ENCODE results near the gene RABIF.
"Not testable (repeated sequence)": the region's sequence is repeated elsewhere in the genome, so short reads cannot be mapped to it uniquely, and the experiment has no call there.

RABIF gene

DNA sequence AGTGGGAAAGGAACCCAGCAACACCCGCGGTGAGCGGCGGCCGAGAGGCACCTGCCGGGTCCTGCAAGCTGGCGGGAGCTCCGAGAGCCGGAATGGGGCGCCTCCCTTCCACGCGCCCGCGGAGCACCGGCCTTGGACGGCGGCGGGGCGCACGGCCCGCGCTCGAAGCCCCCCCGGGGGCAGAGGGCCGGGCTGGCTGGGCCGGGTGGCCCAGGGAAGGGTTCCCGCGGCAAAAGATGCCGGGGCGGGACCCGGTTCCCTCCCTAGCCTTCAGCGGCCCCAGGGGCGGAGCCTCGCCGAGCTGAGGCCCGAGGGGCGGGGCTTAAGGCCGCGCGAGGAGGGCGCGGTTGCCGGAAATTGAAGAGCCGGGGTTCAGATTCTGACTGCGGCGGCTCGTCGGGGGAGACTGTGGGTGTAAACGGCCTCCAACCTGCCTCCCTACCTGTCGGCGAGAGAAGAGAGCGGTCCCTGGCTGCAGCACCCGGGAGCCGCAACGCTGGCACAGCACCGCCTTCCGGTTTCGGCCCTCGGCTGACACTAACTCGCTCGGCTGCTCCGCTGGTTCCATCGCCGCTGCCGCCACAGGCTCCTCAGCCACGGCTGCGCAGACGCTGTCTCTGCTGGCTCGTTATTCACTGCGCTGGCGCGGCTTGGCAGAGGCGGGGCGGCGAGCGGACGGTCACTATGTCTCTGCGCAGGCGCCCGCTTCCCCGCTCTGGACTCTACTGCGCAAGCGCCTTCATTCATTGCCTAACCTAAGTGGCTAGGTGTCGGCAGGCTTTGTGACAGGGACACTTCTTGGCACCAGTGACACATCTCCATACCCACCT is at the start of gene RABIF:
Gene RABIF (minus strand): TSS at position 619 of the 830 bp plus-strand sequence. CDS start 51 bp downstream, at position 568.
- DNase-seq, result peak; percentile 59 to 97 (median 90)

DNA sequence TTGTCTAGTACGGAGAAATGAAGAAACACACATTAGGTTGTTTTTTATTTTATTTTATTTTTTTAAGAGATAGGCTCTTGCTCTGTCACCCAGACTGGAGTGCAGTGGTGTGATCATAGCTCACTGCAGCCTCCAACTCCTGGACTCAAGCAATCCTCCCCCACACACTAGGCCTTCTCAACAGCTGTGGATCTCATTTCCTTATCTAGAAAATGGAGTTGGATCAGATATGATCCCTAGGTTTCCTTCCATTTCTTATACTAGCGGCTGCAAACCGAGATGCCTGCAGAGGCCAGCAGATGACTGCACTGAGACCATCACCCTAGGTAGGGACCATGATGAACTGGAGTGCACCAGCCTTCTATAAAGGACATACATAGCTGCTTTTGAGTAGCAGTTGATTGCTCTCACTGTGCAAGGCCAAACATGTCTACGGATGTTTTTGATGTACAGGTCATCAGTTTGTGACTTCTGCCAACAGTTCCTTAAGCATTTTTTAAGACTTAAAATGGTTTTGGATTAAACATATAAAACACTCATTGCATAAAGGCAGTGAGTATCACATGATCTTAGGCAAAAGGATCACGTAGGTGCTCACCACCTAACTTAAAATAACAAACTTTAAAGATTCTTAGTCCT is 49.5 kb upstream of the RABIF start:
- no peak for DNase-seq

DNA sequence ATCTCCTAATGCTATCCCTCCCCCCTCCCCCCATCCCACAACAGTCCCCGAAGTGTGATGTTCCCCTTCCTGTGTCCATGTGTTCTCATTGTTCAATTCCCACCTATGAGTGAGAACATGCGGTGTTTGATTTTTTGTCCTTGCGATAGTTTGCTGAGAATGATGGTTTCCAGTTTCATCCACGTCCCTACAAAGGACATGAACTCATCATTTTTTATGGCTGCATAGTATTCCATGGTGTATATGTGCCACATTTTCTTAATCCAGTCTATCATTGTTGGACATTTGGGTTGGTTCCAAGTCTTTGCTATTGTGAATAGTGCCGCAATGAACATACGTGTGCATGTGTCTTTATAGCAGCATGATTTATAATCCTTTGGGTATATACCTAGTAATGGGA is 47.5 kb upstream of the RABIF start:
- DNase-seq, result not testable (repeated sequence)

DNA sequence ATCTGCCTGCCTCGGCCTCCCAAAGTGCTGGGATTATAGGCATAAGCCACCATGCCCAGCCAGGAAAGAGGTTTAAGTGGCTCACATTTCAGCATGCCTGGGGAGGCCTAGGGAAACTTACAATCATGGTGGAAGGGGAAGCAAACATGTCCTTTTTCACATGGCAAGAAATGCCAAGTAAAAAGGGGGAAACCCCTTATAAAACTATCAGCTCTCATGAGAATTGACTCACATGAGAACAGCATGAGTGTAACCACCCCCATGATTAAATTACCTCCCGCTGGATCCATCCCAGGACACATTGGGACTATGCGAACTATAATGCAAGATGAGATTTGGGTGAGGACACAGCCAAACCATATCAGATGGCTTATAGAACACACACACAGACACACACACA is 46.9 kb upstream of the RABIF start:
- no peak for DNase-seq

DNA sequence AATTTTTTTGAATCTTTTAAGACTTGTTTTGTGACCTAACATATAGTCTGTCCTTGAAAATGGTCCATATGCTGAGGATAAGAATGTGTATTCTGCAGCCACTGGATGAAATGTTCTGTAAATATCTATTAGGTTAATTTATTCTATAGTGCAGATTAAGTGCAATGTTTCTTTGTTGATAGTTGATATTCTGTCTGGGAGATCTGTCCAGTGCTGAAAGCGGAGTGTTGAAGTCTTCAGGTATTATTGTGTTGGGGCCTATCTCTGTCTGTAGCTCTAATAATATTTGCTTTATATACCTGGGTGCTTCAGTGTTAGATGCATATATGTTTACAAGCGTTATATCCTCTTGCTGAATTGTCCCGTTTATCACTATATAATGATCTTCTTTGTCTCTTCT is 45.8 kb upstream of the RABIF start:
- no peak for DNase-seq

DNA sequence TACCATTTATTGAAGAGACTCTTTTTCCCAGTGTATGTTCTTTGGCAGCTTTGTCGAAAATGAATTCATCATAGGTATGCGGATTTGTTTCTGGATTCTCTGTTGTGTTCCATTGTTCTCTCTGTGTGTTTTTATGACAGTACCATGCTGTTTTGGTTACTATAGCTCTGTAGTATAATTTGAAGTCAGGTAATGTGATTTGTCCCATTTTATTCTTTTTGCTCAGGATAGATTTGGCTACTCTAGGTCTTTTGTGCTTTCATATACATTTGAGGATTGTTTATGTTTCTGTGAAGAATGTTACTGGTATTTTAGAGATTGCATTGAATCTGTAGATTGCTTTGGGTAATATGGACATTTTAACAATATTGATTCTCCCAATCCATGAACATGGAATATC is 43.5 kb upstream of the RABIF start:
- no peak for DNase-seq

DNA sequence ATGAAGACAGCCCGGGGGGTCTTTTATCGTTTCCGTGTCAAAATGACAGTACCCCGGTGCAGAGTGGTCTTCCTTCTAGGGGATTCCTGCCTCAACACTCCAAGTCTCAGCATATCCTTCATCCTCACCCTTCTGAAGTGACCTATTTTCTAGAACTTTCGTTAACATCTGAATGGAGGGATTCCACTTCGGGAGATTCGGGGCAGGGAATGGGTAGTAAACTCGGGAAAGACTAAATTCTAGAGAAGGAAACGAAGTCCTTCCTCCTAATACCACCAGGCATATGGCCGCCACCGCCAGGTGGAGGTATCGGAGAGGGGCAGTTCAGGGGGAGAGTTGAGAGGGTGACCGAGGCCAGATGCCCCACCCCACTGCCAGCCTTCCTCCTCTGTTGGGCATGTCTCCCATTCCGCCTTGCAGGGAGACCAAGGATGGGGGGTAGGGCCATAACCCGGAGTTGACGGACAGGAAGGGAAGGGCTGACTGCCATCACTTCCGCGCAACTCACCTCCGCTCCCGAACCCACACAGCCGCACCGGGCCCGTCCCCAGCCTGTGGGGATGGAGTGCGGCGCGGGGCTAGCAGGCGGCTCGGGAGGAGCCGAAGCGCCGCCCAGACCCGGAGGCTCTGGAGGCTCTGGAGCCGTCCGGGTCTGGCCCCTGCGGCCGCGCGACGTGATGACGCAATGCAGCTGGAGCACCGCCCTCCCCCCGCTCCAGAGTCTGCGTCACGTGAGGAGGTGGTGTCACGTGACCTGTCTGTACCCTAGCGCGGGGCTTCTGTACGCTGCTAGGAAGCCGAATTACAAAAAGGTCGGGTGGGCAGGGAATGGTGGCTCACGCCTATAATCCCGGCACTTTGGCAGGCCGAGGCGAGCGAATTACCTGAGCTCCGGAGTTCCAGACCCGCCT is 37.9 kb upstream of the RABIF start, which contains the start of gene KLHL12:
Gene KLHL12 (minus strand): TSS at position 654 of the 911 bp plus-strand sequence. CDS start 2,072 bp downstream, outside the sequence.
- peak in 55 of 56 donors; percentile 64 to 97 (median 91) for DNase-seq

DNA sequence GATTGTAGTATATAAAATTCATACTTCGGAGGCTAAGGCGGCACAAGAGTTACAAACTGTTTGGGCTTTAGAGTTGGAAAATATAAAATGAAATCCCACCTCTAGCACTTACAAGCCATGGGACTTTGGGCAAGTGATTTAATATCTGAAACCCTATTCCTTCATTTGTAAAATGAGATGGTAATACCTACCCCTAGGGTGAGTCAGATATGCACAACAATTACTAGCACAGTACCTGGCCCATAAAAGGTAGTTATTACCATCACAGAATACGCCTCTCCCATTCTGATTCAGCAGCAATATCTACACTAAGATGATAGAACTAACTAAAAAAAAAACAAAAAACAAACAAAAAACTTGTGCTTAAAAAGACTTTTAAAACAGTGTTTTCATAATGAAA is 34.6 kb upstream of the RABIF start:
- DNase-seq, result no peak

DNA sequence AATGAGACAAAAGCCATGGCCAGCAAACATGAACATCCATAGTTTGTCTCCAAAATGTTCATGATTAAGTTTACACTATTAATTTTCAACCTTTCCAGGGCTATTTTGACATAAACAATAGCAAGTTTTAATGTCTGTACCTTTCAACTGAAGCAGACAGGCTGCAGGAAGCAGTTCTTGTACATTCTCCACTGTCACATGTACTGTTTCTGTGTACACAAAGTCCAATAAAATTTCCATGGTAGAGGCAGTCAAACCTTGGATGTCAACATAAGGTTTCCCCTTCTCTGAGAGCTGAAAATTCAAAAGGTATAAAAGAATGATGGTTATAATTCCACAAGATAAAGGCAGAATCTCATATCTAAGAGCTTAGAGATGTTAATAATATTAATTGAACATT is 30.7 kb upstream of the RABIF start:
- no peak for DNase-seq

DNA sequence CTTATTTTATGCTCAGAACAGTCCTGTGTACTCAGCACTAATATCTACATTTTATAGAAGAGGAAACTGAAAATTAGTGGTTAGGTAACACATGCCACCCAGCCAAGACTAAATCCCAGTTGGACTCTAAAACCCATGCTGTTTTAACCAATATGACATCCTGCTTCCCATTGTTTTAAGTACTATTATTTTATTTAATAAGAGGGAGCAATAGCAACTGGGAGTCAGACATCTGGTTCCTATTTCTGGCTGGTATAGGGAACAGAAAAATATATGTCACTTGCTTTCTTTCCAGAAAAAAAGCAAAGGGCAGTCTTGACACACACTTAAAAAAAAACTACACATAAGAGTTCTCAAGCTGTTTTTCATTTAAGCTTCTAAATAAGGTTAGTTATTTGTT is 26.2 kb upstream of the RABIF start:
- no peak for DNase-seq

DNA sequence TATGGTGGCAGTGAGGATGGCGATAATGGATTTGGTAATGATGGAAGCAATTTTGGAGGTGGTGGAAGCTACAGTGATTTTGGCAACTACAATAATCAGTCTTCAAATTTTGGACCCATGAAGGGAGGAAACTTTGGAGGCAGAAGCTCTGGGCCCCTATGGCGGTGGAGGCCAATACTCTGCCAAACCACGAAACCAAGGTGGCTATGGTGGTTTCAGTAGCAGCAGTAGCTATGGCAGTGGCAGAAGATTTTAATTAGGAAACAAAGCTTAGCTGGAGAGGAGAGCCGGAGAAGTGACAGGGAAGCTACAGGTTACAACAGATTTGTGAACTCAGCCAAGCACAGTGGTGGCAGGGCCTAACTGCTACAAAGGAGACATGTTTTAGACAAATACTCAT is 23.5 kb upstream of the RABIF start:
- not testable (repeated sequence) for DNase-seq

DNA sequence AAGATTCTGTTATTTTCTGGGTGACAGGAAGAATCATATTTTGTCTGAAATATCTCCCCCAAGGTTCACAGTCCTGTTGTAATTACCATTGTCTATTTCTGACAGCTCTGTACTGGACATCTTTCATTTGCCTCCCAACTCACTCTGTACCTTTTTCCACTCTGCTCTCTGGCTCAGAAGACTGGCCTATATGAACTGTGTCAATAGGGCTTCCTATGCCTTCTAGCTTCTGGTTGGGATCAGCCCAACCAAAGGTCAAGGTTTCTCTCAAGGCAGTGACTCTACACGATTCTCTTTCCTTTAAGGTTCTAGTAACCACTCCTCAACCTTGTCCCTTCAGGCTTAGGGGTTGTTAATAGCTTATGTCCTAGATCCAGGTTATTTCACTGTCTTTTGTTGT is 20.5 kb upstream of the RABIF start:
- no peak for DNase-seq

DNA sequence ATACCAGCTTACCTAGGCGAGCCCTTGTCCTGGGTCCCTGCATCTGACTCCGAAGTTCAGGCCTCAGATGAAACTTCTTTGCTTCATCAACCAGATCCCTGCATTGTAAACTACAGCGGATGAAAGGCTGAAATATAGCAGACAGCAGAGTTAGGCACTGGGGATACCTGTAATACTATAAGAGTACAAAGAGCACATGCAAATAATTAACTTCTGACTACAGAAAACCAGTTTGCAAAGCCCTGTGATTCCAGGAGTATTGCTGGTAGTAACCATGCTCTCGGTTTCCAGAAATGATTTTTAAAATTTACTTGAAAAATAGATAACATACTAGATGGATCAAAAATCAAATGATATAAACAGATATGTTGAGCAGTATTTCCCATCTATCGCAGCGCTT is 20.0 kb upstream of the RABIF start:
- DNase-seq, result no peak

DNA sequence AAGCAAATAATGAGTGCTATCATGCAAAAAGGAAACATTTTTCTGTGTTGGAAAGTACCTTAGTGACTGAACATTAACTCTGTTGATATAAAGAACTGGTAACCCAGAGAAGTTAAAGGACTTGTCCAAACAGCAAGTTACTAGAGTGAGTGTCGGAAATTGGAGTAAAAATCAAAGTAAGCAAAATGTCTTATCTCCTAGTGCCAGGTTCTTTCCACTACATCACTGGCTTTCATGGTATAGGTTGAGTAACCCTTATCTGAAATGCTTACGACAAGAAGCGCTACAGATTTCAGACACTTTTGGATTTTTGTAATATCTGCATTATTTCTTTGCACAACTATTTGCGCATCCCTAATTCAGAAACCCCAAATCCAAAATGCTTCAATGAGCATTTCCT is 16.4 kb upstream of the RABIF start:
- DNase-seq, result no peak

DNA sequence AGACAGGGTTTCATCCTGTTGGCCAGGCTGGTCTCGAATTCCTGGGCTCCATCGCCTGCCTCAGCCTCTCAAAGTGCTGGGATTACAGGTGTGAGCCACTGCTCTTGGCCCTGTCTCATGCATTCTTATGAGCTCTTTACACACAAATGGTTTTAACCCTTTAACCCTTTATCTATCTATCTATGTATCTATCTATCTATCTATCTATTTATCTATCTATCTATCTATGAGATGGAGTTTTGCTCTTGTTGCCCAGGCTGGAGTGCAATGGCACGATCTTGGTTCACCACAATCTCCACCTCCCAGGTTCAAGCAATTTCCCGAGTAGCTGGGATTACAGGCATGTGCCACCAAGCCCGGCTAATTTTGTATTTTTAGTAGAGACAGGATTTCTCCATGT is 14.9 kb upstream of the RABIF start:
- not testable (repeated sequence) for DNase-seq

DNA sequence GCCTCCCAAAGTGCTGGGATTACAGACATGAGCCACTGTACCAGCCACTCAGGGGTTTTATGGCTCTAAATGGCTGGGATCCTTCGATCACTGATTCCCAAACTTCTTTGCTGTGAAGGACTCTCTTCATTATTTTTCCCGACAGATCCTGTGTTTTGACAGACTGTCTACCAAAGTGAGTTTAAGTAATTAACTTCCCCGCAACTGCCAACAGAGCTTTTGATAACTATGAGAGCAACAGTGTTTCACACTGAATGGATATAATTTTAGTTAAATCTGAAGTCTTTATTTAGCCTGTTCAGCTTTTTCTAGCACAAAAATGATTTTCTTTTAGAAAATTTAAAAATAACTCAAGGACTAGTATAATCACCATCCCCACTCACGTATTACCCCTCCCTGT is 12.6 kb upstream of the RABIF start:
- peak in 1 of 56 donors; percentile 4 for DNase-seq

DNA sequence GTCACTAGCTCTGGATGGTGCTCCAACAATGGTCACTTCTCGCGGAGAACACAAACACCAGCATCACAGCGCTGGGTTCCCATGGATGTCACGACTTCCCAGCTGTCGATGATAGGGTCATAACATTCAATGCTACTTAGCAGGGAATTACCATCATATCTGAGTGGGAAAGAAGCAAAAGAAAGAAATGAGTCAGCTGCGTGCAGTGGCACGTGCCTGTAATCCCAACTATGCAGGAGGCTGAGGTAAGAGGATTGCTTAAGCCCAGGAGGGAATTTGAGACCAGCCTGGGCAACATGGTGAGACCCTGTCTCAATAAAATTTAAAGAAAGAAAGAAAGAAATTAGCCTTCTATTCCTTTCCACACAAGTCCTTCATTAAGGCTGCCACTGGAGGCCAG is 3.6 kb upstream of the RABIF start:
- no peak for DNase-seq

DNA sequence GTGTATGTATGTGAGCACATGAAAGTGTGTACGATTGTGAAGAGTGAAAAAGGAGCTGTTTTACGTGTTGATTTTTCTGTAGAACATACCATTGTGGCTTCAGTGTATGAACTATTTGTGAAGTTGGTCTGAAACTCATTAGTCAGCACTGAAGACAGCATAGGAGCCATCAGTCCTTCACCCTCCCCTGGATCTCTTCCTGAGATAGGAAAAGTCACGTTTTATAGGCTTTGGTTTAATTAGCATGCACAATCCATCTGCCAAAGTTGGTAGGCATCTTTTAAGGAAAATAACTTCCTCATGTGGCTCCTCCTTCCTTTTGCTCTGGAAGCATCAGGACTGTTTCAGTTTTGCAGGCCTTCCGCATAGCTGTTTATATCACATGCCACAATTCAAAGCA is 1.4 kb upstream of the RABIF start:
- DNase-seq, result no peak

DNA sequence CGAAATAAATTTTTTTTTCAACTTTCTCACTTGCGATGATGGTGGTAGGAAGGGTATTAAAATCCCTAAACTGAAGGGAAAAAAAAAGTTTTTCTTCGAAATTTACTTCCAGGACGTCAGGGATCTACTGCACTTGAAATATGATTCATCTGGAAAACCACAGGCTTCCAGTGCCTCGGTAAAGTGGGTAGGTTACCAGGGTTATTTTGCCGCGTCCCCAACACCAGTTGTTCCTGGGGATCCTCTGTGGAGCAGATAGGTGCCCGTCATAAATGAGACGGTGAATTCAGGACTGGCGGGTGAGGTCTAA is 773 bp downstream of the RABIF start:
- peak in 1 of 56 donors; percentile 46 for DNase-seq

DNA sequence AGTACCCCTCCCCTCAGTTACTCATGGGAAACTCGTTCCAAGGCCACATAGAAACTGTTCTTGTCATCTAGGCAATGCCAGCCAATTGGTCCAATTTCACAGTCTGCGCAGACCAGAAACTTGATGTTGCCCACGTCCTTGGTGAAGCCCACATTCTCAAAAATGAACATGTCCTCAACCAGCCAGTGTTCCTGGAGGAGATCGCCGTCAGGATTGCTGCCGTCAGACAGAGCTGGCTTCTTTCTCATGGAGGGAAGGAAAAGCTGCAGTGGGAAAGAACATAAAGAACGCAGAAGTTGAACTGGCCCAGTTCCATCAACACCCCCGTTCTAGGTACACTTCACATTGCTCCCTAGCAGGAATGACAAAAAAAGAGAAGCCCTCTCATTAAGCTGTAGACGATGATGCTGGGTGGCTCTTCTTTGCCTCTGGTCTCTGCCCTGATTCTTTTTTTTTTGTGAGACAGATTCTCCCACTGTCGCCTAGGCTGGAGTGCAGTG is 7.9 kb downstream of the RABIF start:
- DNase-seq, result no peak

DNA sequence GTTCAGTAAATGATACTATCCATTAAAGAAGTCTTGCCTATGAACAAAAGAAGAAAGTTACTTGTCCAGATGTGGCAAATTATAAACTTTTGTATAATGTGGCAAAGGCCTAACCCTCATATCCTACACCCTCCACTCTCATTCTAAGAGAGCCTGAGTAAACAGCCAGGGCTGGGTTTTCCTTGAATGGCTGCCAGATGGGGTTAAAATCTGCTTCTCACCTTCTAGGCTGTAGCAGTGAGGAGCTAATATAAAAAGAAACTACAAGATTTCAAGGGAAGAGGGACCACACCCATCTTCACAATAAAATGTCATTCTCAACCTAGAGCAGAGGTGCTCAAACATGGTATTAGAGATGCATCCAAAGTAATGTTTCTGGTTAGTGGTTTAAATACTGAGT is 8.9 kb downstream of the RABIF start:
- DNase-seq, result no peak

DNA sequence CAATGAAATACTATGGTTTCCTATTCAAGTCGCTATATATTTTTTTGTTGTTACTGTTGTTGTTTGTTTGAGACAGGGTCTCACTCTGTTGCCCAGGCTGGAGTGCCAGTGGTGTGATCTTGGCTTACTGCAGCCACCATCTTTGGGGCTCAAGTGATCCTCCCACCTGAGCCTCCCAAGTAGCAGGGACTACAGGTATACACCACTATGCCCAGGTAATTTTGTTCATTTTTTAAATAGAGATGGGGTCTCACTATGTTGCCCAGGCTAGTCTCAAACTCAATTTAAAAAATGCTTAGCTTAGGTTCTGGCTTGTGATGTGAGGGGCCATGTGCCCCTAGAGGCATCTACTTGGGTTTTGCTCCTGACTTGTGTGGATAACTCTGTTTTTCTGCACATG is 9.8 kb downstream of the RABIF start:
- DNase-seq, result no peak

All from nucleus accumbens (tissue), 56 donors.